HEK293 (cell line): ENCODE measurements around the gene MEF2C.

Experiments
- FEZF1 ChIP-seq: fragments of 450-650 bp; formaldehyde crosslinking; IDR thresholded peaks from 2 replicates; pipeline ENCODE4 v1.5.1; 2016; ENCODE audit warnings: missing biosample characterization, missing genetic modification characterization
- KLF16 ChIP-seq: fragments of 450-650 bp; formaldehyde crosslinking; IDR thresholded peaks from 2 replicates; pipeline ENCODE4 v1.5.1; 2017; ENCODE audit warnings: missing biosample characterization, missing genetic modification characterization
- MEIS1 ChIP-seq: sonication (generic); formaldehyde crosslinking; IDR thresholded peaks from 2 replicates; pipeline ENCODE4 v1.8.1; 2022; ENCODE audit warnings: missing genetic modification reagents, mild to moderate bottlenecking, borderline replicate concordance
- MZF1 ChIP-seq: fragments of 450-650 bp; formaldehyde crosslinking; IDR thresholded peaks from 2 replicates; pipeline ENCODE4 v1.5.1; 2017; ENCODE audit warnings: missing biosample characterization, missing genetic modification characterization, borderline replicate concordance
- ZNF121 ChIP-seq: fragments of 450-650 bp; formaldehyde crosslinking; IDR thresholded peaks from 2 replicates; pipeline ENCODE4 v1.5.1; 2016; ENCODE audit warnings: missing biosample characterization, missing genetic modification characterization
- ZNF138 ChIP-seq: fragments of 450-650 bp; formaldehyde crosslinking; IDR thresholded peaks from 2 replicates; pipeline ENCODE4 v1.5.1; 2016; ENCODE audit warnings: missing biosample characterization, missing genetic modification characterization, borderline replicate concordance
- ZNF184 ChIP-seq: fragments of 450-650 bp; IDR thresholded peaks from 2 replicates; pipeline ENCODE4 v1.5.1; 2018; ENCODE audit warnings: missing biosample characterization, mild to moderate bottlenecking, missing genetic modification characterization
- ZNF677 ChIP-seq: fragments of 450-650 bp; IDR thresholded peaks from 2 replicates; pipeline ENCODE4 v1.5.0; 2018; ENCODE audit warnings: missing biosample characterization, mild to moderate bottlenecking, missing genetic modification characterization, moderate library complexity
- ZSCAN30 ChIP-seq: fragments of 450-650 bp; IDR thresholded peaks from 2 replicates; pipeline ENCODE4 v1.5.1; 2018; ENCODE audit warnings: missing biosample characterization, mild to moderate bottlenecking, missing genetic modification characterization, moderate library complexity
- TF ChIP-seq, protein P1 (sequence below): fragments of 450-650 bp; formaldehyde crosslinking; IDR thresholded peaks from 2 replicates; pipeline ENCODE4 v1.5.1; 2016; ENCODE audit warnings: missing biosample characterization, missing genetic modification characterization
- TF ChIP-seq, protein P2 (sequence below): fragments of 450-650 bp; formaldehyde crosslinking; IDR thresholded peaks from 2 replicates; pipeline ENCODE4 v1.5.1; 2017; ENCODE audit warnings: missing biosample characterization, missing genetic modification characterization

DNA sequence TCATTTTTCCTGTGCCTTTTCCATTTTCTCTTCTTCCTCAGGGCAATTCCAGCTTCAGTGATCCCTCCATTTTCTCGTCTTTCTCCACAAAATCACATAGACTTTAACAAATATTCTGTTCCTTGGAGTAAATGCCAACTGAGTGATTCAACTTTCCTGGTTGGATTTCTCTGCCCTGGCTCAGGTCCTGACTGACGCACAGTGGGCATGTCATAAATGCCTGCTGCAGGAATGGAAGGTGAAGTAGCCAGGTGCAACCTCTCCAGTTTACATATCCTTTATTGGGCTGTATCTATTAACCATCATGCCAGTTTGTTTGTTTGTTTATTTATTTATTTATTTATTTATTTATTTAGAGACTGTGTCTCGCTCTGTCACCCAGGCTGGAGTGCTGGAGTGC, 95.1 kb downstream of the MEF2C start:
- TF ChIP-seq KLF16 (no peak), FEZF1 (tag by site-specific recombination) (no peak), ZNF184 (tag by site-specific recombination) (no peak), MZF1 (tag by site-specific recombination) (no peak), ZNF138 (tag by site-specific recombination) (no peak), ZNF677 (no peak), ZNF121 (no peak), MEIS1 (no peak), ZSCAN30 (tag by site-specific recombination) (no peak)
- TF ChIP-seq, protein P1, sequence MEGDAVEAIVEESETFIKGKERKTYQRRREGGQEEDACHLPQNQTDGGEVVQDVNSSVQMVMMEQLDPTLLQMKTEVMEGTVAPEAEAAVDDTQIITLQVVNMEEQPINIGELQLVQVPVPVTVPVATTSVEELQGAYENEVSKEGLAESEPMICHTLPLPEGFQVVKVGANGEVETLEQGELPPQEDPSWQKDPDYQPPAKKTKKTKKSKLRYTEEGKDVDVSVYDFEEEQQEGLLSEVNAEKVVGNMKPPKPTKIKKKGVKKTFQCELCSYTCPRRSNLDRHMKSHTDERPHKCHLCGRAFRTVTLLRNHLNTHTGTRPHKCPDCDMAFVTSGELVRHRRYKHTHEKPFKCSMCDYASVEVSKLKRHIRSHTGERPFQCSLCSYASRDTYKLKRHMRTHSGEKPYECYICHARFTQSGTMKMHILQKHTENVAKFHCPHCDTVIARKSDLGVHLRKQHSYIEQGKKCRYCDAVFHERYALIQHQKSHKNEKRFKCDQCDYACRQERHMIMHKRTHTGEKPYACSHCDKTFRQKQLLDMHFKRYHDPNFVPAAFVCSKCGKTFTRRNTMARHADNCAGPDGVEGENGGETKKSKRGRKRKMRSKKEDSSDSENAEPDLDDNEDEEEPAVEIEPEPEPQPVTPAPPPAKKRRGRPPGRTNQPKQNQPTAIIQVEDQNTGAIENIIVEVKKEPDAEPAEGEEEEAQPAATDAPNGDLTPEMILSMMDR (tag by site-specific recombination), result no peak
- TF ChIP-seq, protein P2, sequence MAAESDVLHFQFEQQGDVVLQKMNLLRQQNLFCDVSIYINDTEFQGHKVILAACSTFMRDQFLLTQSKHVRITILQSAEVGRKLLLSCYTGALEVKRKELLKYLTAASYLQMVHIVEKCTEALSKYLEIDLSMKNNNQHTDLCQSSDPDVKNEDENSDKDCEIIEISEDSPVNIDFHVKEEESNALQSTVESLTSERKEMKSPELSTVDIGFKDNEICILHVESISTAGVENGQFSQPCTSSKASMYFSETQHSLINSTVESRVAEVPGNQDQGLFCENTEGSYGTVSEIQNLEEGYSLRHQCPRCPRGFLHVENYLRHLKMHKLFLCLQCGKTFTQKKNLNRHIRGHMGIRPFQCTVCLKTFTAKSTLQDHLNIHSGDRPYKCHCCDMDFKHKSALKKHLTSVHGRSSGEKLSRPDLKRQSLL (tag by site-specific recombination), result no peak
